22Rv1 (cell line): ENCODE data around the gene LURAP1L.

ENCODE experiments used
- ZFX ChIP-seq: fragments of 450-650 bp; IDR thresholded peaks from 2 replicates; pipeline ENCODE4 v1.6.1; 2017; ENCODE audit warnings: antibody characterized with exemption, borderline replicate concordance
- TF ChIP-seq, protein P1 (sequence below): fragments of 450-650 bp; IDR thresholded peaks from 2 replicates; pipeline ENCODE4 v1.5.1; 2017; ENCODE audit warnings: mild to moderate bottlenecking

DNA sequence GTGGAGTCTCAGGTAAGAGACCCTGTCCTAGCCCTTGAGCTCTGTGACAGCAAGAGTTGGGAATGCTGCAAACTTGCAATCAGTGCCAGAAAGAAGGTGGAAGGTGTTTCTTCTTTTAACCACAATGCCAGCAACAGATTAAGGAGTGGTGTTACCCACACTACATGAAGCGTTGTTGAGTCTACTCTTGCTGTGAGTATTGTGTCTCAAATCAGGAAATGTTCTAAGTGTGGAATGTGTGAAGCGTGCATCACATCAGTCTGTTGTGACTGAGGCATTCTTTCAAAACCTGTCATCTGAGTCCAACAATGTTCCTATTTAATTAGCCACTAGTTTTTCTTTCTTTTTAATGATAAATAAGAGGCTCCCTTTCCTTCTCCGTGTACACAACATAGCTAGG, 2.9 kb upstream of the LURAP1L start:
- TF ChIP-seq, protein P1, sequence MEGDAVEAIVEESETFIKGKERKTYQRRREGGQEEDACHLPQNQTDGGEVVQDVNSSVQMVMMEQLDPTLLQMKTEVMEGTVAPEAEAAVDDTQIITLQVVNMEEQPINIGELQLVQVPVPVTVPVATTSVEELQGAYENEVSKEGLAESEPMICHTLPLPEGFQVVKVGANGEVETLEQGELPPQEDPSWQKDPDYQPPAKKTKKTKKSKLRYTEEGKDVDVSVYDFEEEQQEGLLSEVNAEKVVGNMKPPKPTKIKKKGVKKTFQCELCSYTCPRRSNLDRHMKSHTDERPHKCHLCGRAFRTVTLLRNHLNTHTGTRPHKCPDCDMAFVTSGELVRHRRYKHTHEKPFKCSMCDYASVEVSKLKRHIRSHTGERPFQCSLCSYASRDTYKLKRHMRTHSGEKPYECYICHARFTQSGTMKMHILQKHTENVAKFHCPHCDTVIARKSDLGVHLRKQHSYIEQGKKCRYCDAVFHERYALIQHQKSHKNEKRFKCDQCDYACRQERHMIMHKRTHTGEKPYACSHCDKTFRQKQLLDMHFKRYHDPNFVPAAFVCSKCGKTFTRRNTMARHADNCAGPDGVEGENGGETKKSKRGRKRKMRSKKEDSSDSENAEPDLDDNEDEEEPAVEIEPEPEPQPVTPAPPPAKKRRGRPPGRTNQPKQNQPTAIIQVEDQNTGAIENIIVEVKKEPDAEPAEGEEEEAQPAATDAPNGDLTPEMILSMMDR: no peak
- TF ChIP-seq ZFX: no peak
